GM12878 (cell line): ENCODE measurements around the gene KHNYN. TPM values are rescaled to one million over a fixed set of nuclear protein-coding genes. Genes with fewer than 3 reads are reported as not detected.

ENCODE experiments used
- ESRRA ChIP-seq: IDR thresholded peaks from 2 replicates; pipeline ENCODE4 v1.6.1; 2012; ENCODE audit warnings: mild to moderate bottlenecking, low read length, improper control_type of control experiment
- HSF1 ChIP-seq: fragments of 150-350 bp; IDR thresholded peaks from 2 replicates; pipeline ENCODE4 v1.6.1; 2014; ENCODE audit warnings: mild to moderate bottlenecking, low read depth, low read length
- JUNB ChIP-seq: IDR thresholded peaks from 2 replicates; pipeline ENCODE4 v1.6.1; 2016; ENCODE audit warnings: antibody characterized with exemption, mild to moderate bottlenecking
- KDM1A ChIP-seq: fragments of 200-600 bp; sonication (generic); IDR thresholded peaks from 2 replicates; pipeline ENCODE4 v1.6.1; 2016; ENCODE audit warnings: borderline replicate concordance
- SP1 ChIP-seq: IDR thresholded peaks from one replicate; pipeline ENCODE4 v1.6.1; 2011; ENCODE audit warnings: low read depth, low read length
- ZBTB11 ChIP-seq: fragments of 450-650 bp; formaldehyde crosslinking; IDR thresholded peaks from 2 replicates; pipeline ENCODE4 v1.5.0; 2022; ENCODE audit warnings: mild to moderate bottlenecking, missing genetic modification characterization
- ZZZ3 ChIP-seq: IDR thresholded peaks from 2 replicates; pipeline ENCODE4 v1.6.1; 2011; ENCODE audit warnings: low read depth; ENCODE audit not compliant: control insufficient read depth, insufficient read length
- polyA plus RNA-seq, 11 experiments: library from polyadenylated mRNA; depleted of rRNA in 4 of 11; unstranded in 6 of 11; stranded (reverse) in 5 of 11; fragments of >200 nt; fragmentation: Nextera tagmentation in 4 of 11; fragmentation: Illumina TruSeq in 1 of 11; extraction: Ambion mirVana in 4 of 11; extraction: Trizol in 1 of 11; gene quantifications; 1 replicate in 1 of 11; 2 replicates in 10 of 11; pipeline versions ENCODE4 v1.2.1 to v1.2.3, GENCODE V29; 2011 to 2016; ENCODE audit warnings: inconsistent platforms in 2 of 11, missing spikeins in 2 of 11, low read depth in 1 of 11
- total RNA-seq, 4 experiments: library from RNA; depleted of rRNA in 3 of 4; stranded (reverse); fragments of >200 nt in 3 of 4; fragmentation: Illumina TruSeq in 1 of 4; extraction: Trizol in 1 of 4; gene quantifications; 2 replicates each; pipeline versions ENCODE4 v1.2.1 to v1.2.3, GENCODE V29; 2013 to 2021

The KHNYN gene
- total and polyA plus RNA-seq, 10 of the 15 experiments (the other 5 are each of a cell fraction or from before 2014, with no cell fraction given) = 1.4 to 34.7 (median 21.5) TPM

- no peak for TF ChIP-seq ZBTB11 (CRISPR knock-in tag)
- no peak for TF ChIP-seq JUNB
- TF ChIP-seq KDM1A = no peak
- TF ChIP-seq ESRRA = no peak
- TF ChIP-seq ZZZ3 = no peak
- TF ChIP-seq HSF1 = no peak
- no peak for TF ChIP-seq SP1
- TF ChIP-seq, all 136 proteins: peak for 0
Measured at GRCh38 chr14:24417832-24418491, 11.8 kb upstream of the KHNYN start (continued).
